Gastrocnemius medialis (tissue), 4 donors: ENCODE data around the gene CCDC71.

Experiments used
- CTCF ChIP-seq, 5 experiments: fragments of 450-650 bp in 3 of 5; fragments of 200-600 bp in 2 of 5; sonication (generic) in 2 of 5; IDR thresholded peaks in 4 of 5; conservative IDR thresholded peaks in 1 of 5; 1 replicate in 4 of 5; 2 replicates in 1 of 5; pipeline ENCODE4 v1.5.1; 2016 to 2019; ENCODE audit warnings: antibody characterized with exemption in 5 of 5, mild to moderate bottlenecking in 3 of 5, moderate library complexity in 3 of 5
- POLR2A ChIP-seq, 2 donors: fragments of 450-650 bp; IDR thresholded peaks; one replicate each; pipeline ENCODE4 v1.6.1; 2017; ENCODE audit warnings: antibody characterized with exemption in 2 of 2, mild to moderate bottlenecking in 2 of 2, moderate library complexity in 2 of 2

- TF ChIP-seq CTCF (IDR thresholded peaks at IDR 0.05 in 4 of 5, conservative IDR thresholded peaks at IDR 0.05 in 1 of 5) (no peak), POLR2A (IDR thresholded peaks at IDR 0.05) (no peak)
These were observed 4.2 kb downstream of the CCDC71 start for GRCh38 chr3:49161808-49162530.
